ENCODE results near the gene GGA2. TPM values are rescaled to one million over a fixed set of nuclear protein-coding genes. Genes with fewer than 3 reads are reported as not detected.
A peak's percentile ranks its signal among the peaks of the same experiment; 100 is the strongest.

GGA2 gene
- total RNA-seq, 2 donors from 2014 or later = 99.4 to 116 TPM

- Mint-ChIP-seq H3K36me3 (ENCODE audit: low read depth) (peaks cover 11% of the 10 kb centered on the region), H3K9me3 (no peaks in the 10 kb centered on the region), H3K4me3 (no peak overlapping the region), H3K27ac (no peak overlapping the region), H3K4me1 (peaks cover 33% of the 10 kb centered on the region), H3K27me3 (ENCODE audit: insufficient read depth) (no peaks in the 10 kb centered on the region)
- Histone ChIP-seq H3K4me3 (ENCODE audit: low read length) (no peak overlapping the region), H3K4me1 (ENCODE audit: control insufficient read depth, insufficient read depth, low read length) (peaks cover 8% of the 10 kb centered on the region), H3K9ac (ENCODE audit: extremely low read depth, low read length, poor library complexity, severe bottlenecking) (no peak overlapping the region), H3K9me3 (ENCODE audit: control insufficient read depth, low read length) (no peaks in the 10 kb centered on the region), H3K27ac (ENCODE audit: low read depth, low read length) (no peak overlapping the region), H3K27me3 (ENCODE audit: control insufficient read depth, insufficient read depth, low read length, poor library complexity, severe bottlenecking) (no peaks in the 10 kb centered on the region), H3K36me3 (ENCODE audit: control insufficient read depth, insufficient read depth, low read length) (peaks cover 23% of the 10 kb centered on the region)
- no peak for DNase-seq
- TF ChIP-seq CTCF (conservative IDR thresholded peaks at IDR 0.05) = no peak
- WGBS, 2 experiments (ENCODE audit: insufficient coverage in 1 of 2, insufficient read length in 1 of 2) = 91 to 93% methylated on average over 14 to 20 of the region's 20 CpGs
Measured at GRCh38 chr16:23500212-23500861, 10.0 kb downstream of the GGA2 start.

- Histone ChIP-seq H3K9me3 (ENCODE audit: control insufficient read depth, low read length) (no peaks in the 10 kb centered on the region), H3K4me1 (ENCODE audit: control insufficient read depth, insufficient read depth, low read length) (peaks cover 3% of the 10 kb centered on the region), H3K27me3 (ENCODE audit: control insufficient read depth, insufficient read depth, low read length, poor library complexity, severe bottlenecking) (no peaks in the 10 kb centered on the region), H3K36me3 (ENCODE audit: control insufficient read depth, insufficient read depth, low read length) (peaks cover 28% of the 10 kb centered on the region), H3K27ac (ENCODE audit: low read depth, low read length) (no peak overlapping the region), H3K9ac (ENCODE audit: extremely low read depth, low read length, poor library complexity, severe bottlenecking) (no peak overlapping the region), H3K4me3 (ENCODE audit: low read length) (no peak overlapping the region)
- H3K36me3 Mint-ChIP-seq (ENCODE audit: low read depth) = peaks cover 15% of the 10 kb centered on the region
- H3K4me1 Mint-ChIP-seq = peaks cover 28% of the 10 kb centered on the region
- no peak overlapping the region for H3K27ac Mint-ChIP-seq
- TF ChIP-seq CTCF (conservative IDR thresholded peaks at IDR 0.05) = no peak
- WGBS, 2 experiments (ENCODE audit: insufficient coverage in 1 of 2, insufficient read length in 1 of 2) = 87 to 96% methylated on average over 5 to 7 of the region's 7 CpGs
- no peaks in the 10 kb centered on the region for H3K27me3 Mint-ChIP-seq (ENCODE audit: insufficient read depth)
- H3K4me3 Mint-ChIP-seq = no peak overlapping the region
- DNase-seq = peak; percentile 71
- H3K9me3 Mint-ChIP-seq = no peaks in the 10 kb centered on the region
Measured at GRCh38 chr16:23499801-23500200, 10.5 kb downstream of the GGA2 start.

GRCh38 chr16:23498863-23499262 lies 11.4 kb downstream of the GGA2 start:
- Mint-ChIP-seq H3K4me1 (peaks cover 21% of the 10 kb centered on the region), H3K36me3 (ENCODE audit: low read depth) (peaks cover 22% of the 10 kb centered on the region), H3K4me3 (no peak overlapping the region), H3K9me3 (no peaks in the 10 kb centered on the region), H3K27ac (no peak overlapping the region), H3K27me3 (ENCODE audit: insufficient read depth) (no peaks in the 10 kb centered on the region)
- Histone ChIP-seq H3K36me3 (ENCODE audit: control insufficient read depth, insufficient read depth, low read length) (peaks cover 37% of the 10 kb centered on the region), H3K4me1 (ENCODE audit: control insufficient read depth, insufficient read depth, low read length) (peaks cover 3% of the 10 kb centered on the region), H3K4me3 (ENCODE audit: low read length) (no peak overlapping the region), H3K27ac (ENCODE audit: low read depth, low read length) (no peak overlapping the region), H3K27me3 (ENCODE audit: control insufficient read depth, insufficient read depth, low read length, poor library complexity, severe bottlenecking) (no peaks in the 10 kb centered on the region), H3K9me3 (ENCODE audit: control insufficient read depth, low read length) (no peaks in the 10 kb centered on the region), H3K9ac (ENCODE audit: extremely low read depth, low read length, poor library complexity, severe bottlenecking) (no peak overlapping the region)
- 79 to 97% methylated on average over 8 to 11 of the region's 11 CpGs for WGBS, 2 experiments (ENCODE audit: insufficient coverage in 1 of 2, insufficient read length in 1 of 2)
- no peak for TF ChIP-seq CTCF (conservative IDR thresholded peaks at IDR 0.05)
- DNase-seq = no peak

Data from endodermal cell (in vitro differentiated cells).